OCI-LY7 (cell line): Measurements from ENCODE around the gene UNC13A. TPM values are rescaled to one million over a fixed set of nuclear protein-coding genes. Genes with fewer than 3 reads are reported as not detected.

Experiments used
- BruUV-seq: library from RNA; stranded (reverse); fragments of 400-500 nt; replicated peaks from 2 replicates; lab custom pipeline; 2021; lab: Mats Ljungman, UMichigan
- CTCF ChIA-PET: fragments of 300-600 bp; sonication (Branson Sonifier 250); formaldehyde crosslinking; loops from one replicate; lab custom pipeline; 2022; ENCODE audit warnings: antibody characterized with exemption; ENCODE audit not compliant: unreplicated experiment; lab: Charles Lee
- POLR2A ChIA-PET: fragments of 300-600 bp; sonication (Branson Sonifier 250); formaldehyde crosslinking; loops from one replicate; lab custom pipeline; 2022; ENCODE audit warnings: antibody characterized with exemption; lab: Charles Lee
- DNase-seq: peaks from one replicate; pipeline ENCODE4 v3.0.0-alpha.2; 2015; ENCODE audit warnings: low spot score
- H2AFZ ChIP-seq: fragments of 200-600 bp; sonication (generic), shearing (Covaris generic); 2 replicates; pipeline ENCODE4 v1.6.1; 2014; ENCODE audit warnings: mild to moderate bottlenecking, antibody characterized with exemption, low read length, moderate library complexity
- H3K27ac ChIP-seq: fragments of 200-600 bp; sonication (generic); 2 replicates; pipeline ENCODE4 v1.5.1; 2014; ENCODE audit warnings: mixed run types, low read depth, mild to moderate bottlenecking, moderate library complexity, low read length, inconsistent platforms; ENCODE audit not compliant: poor library complexity, severe bottlenecking
- H3K36me3 ChIP-seq: fragments of 200-600 bp; sonication (generic); 2 replicates; pipeline ENCODE4 v1.6.1; 2014; ENCODE audit warnings: mild to moderate bottlenecking, antibody characterized with exemption, low read length, moderate library complexity, mixed read lengths; ENCODE audit not compliant: insufficient read depth
- H3K4me1 ChIP-seq: fragments of 200-600 bp; sonication (generic); 2 replicates; pipeline ENCODE4 v1.5.1; 2014; ENCODE audit warnings: mild to moderate bottlenecking, low read length; ENCODE audit not compliant: insufficient read depth, poor library complexity, severe bottlenecking
- H3K4me2 ChIP-seq: fragments of 200-600 bp; sonication (generic); 2 replicates; pipeline ENCODE4 v1.6.1; 2014; ENCODE audit warnings: mild to moderate bottlenecking, low read length
- H3K4me3 ChIP-seq: fragments of 200-600 bp; sonication (generic); 2 replicates; pipeline ENCODE4 v1.5.1; 2014; ENCODE audit warnings: mild to moderate bottlenecking, low read depth, low read length; ENCODE audit not compliant: poor library complexity, severe bottlenecking
- H3K79me2 ChIP-seq: fragments of 200-600 bp; sonication (generic); 2 replicates; pipeline ENCODE4 v1.6.1; 2016; ENCODE audit warnings: low read depth, mild to moderate bottlenecking, low read length, moderate library complexity, mixed read lengths; ENCODE audit not compliant: insufficient read depth
- H3K9me2 ChIP-seq: fragments of 200-600 bp; sonication (generic); 2 replicates; pipeline ENCODE4 v1.6.1; 2016; ENCODE audit warnings: mild to moderate bottlenecking, low read length, mixed read lengths; ENCODE audit not compliant: insufficient read depth
- H3K9me3 ChIP-seq: fragments of 200-600 bp; sonication (generic); 2 replicates; pipeline ENCODE4 v1.6.1; 2014; ENCODE audit warnings: mild to moderate bottlenecking, mixed run types, low read length, mixed read lengths
- H4K20me1 ChIP-seq: fragments of 200-600 bp; sonication (generic); 2 replicates; pipeline ENCODE4 v1.6.1; 2014; ENCODE audit warnings: mild to moderate bottlenecking, antibody characterized with exemption, low read length, moderate library complexity, mixed read lengths; ENCODE audit not compliant: insufficient read depth
- EZH2phosphoT487 ChIP-seq: fragments of 200-600 bp; sonication (generic); IDR thresholded peaks from 2 replicates; pipeline ENCODE4 v1.6.1; 2018; ENCODE audit warnings: low read depth, borderline replicate concordance, mild to moderate bottlenecking, mixed run types, antibody characterized with exemption, low read length, moderate library complexity, mixed read lengths
- intact Hi-C: fragments of 100-400 bp; cut with micrococcal nuclease; formaldehyde crosslinking; loops from one replicate; pipeline ENCODE4 v1.10.0; 2022; ENCODE audit not compliant: unreplicated experiment
- total RNA-seq, 2 experiments: library from RNA; depleted of rRNA in 1 of 2; stranded (reverse); fragments of >200 nt in 1 of 2; shearing (Covaris generic) in 1 of 2; gene quantifications; 2 replicates each; pipeline ENCODE4 v1.2.3, GENCODE V29; 2014 to 2022
- TF ChIP-seq, protein P1 (sequence below): fragments of 200-600 bp; sonication (generic); conservative IDR thresholded peaks from 2 replicates; pipeline ENCODE4 v1.5.1; 2014; ENCODE audit warnings: mild to moderate bottlenecking, antibody characterized with exemption, low read length, moderate library complexity, mixed read lengths

UNC13A gene
- total RNA-seq, 2 experiments from 2014 or later, result 0.72 to 0.92 TPM

GRCh38 chr19:17683078-17683477 is 5.1 kb downstream of the UNC13A start:
- Histone ChIP-seq H3K79me2 (no peaks in the 10 kb centered on the region), H3K27ac (no peak overlapping the region), H3K4me3 (no peak overlapping the region), H3K4me2 (no peak overlapping the region), H4K20me1 (no peaks in the 10 kb centered on the region), H3K4me1 (no peaks in the 10 kb centered on the region), H3K9me3 (no peaks in the 10 kb centered on the region), H3K36me3 (no peaks in the 10 kb centered on the region), H2AFZ (no peak overlapping the region), H3K9me2 (no peaks in the 10 kb centered on the region)
- no peak for DNase-seq
- BruUV-seq, result no TSS peak
- ChIA-PET POLR2A (no interaction called here), CTCF (no interaction called here)
- intact Hi-C loops, result no loop called here
- TF ChIP-seq, protein P1, sequence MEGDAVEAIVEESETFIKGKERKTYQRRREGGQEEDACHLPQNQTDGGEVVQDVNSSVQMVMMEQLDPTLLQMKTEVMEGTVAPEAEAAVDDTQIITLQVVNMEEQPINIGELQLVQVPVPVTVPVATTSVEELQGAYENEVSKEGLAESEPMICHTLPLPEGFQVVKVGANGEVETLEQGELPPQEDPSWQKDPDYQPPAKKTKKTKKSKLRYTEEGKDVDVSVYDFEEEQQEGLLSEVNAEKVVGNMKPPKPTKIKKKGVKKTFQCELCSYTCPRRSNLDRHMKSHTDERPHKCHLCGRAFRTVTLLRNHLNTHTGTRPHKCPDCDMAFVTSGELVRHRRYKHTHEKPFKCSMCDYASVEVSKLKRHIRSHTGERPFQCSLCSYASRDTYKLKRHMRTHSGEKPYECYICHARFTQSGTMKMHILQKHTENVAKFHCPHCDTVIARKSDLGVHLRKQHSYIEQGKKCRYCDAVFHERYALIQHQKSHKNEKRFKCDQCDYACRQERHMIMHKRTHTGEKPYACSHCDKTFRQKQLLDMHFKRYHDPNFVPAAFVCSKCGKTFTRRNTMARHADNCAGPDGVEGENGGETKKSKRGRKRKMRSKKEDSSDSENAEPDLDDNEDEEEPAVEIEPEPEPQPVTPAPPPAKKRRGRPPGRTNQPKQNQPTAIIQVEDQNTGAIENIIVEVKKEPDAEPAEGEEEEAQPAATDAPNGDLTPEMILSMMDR, result no peak
- no peak for TF ChIP-seq EZH2phosphoT487

- no peak overlapping the region for H2AFZ ChIP-seq
- H3K36me3 ChIP-seq, result no peaks in the 10 kb centered on the region
- CTCF ChIA-PET, result no interaction called here
- no peaks in the 10 kb centered on the region for H3K9me2 ChIP-seq
- intact Hi-C loops, result no loop called here
- H3K4me3 ChIP-seq, result no peak overlapping the region
- TF ChIP-seq, protein P1, result no peak
- H3K9me3 ChIP-seq, result no peaks in the 10 kb centered on the region
- H3K4me1 ChIP-seq, result no peaks in the 10 kb centered on the region
- no peaks in the 10 kb centered on the region for H4K20me1 ChIP-seq
- no peak overlapping the region for H3K4me2 ChIP-seq
- BruUV-seq, result no TSS peak
- no peaks in the 10 kb centered on the region for H3K79me2 ChIP-seq
- DNase-seq, result no peak
- H3K27ac ChIP-seq, result no peak overlapping the region
- POLR2A ChIA-PET, result no interaction called here
These were observed 5.9 kb downstream of the UNC13A start for GRCh38 chr19:17682273-17682672.

GRCh38 chr19:17681505-17682125 is 6.5 kb downstream of the UNC13A start:
- DNase-seq, result peak; percentile 19
- Histone ChIP-seq H3K4me1 (no peaks in the 10 kb centered on the region), H3K4me2 (no peak overlapping the region), H3K9me3 (no peaks in the 10 kb centered on the region), H2AFZ (no peak overlapping the region), H4K20me1 (no peaks in the 10 kb centered on the region), H3K27ac (no peak overlapping the region), H3K36me3 (no peaks in the 10 kb centered on the region), H3K79me2 (no peaks in the 10 kb centered on the region), H3K4me3 (no peak overlapping the region), H3K9me2 (no peaks in the 10 kb centered on the region)
- no peak for TF ChIP-seq EZH2phosphoT487
- TF ChIP-seq, protein P1, result no peak
- intact Hi-C loops, result no loop called here
- ChIA-PET POLR2A (no interaction called here), CTCF (no interaction called here)
- no TSS peak for BruUV-seq
